Measurements from ENCODE around the gene CA5A. TPM values are rescaled to one million over a fixed set of nuclear protein-coding genes. Genes with fewer than 3 reads are reported as not detected.

Gene CA5A
- total and polyA plus RNA-seq, 2 of the 13 experiments (the other 11 are each of a cell fraction or from before 2014, with no cell fraction given), result 66.8 to 106 TPM

GRCh38 chr16:87936375-87937230, at the start of gene CA5A (continued):
- peak; percentile 85 for TF ChIP-seq SSRP1 (CRISPR knock-in tag; IDR thresholded peaks at IDR 0.05)
- TF ChIP-seq YEATS2 (CRISPR knock-in tag; IDR thresholded peaks at IDR 0.05; ENCODE audit: borderline replicate concordance), result peak; percentile 92
- TF ChIP-seq HNF1B (CRISPR knock-in tag; IDR thresholded peaks at IDR 0.05), result peak; percentile 100
- peak; percentile 91 for TF ChIP-seq YEATS4 (CRISPR knock-in tag; IDR thresholded peaks at IDR 0.05; ENCODE audit: borderline replicate concordance)
- no peak; the same call in none of the 2 replicates for TF ChIP-seq ZNF607 (CRISPR knock-in tag; IDR thresholded peaks at IDR 0.05; ENCODE audit: borderline replicate concordance)
- TF ChIP-seq ZNF331 (CRISPR knock-in tag; IDR thresholded peaks at IDR 0.05), result peak; percentile 92
- TF ChIP-seq NONO (IDR thresholded peaks at IDR 0.05), result no peak
- peak; percentile 97 for TF ChIP-seq NONO (CRISPR knock-in tag; conservative IDR thresholded peaks at IDR 0.05)
- TF ChIP-seq ZFP90 (CRISPR knock-in tag; IDR thresholded peaks at IDR 0.05; ENCODE audit: borderline replicate concordance), result peak; percentile 61
- TF ChIP-seq PHF8 (CRISPR knock-in tag; IDR thresholded peaks at IDR 0.05), result peak; percentile 71
- peak; percentile 80; the same call in 1 of the 2 replicates for TF ChIP-seq SNAPC2 (CRISPR knock-in tag; IDR thresholded peaks at IDR 0.05)
- no peak for TF ChIP-seq PLSCR1 (CRISPR knock-in tag; IDR thresholded peaks at IDR 0.05; ENCODE audit: borderline replicate concordance)
- no peak for TF ChIP-seq GTF3A (CRISPR knock-in tag; conservative IDR thresholded peaks at IDR 0.05)
- TF ChIP-seq FOXO1 (CRISPR knock-in tag; IDR thresholded peaks at IDR 0.05), result peak; percentile 77; the same call in 1 of the 2 replicates
- no peak; the same call in 1 of the 2 replicates for TF ChIP-seq MXD1 (CRISPR knock-in tag; IDR thresholded peaks at IDR 0.05)
- peak; percentile 99 for TF ChIP-seq HDAC1 (CRISPR knock-in tag; IDR thresholded peaks at IDR 0.05)
- TF ChIP-seq HOXA3 (CRISPR knock-in tag; IDR thresholded peaks at IDR 0.05), result peak; percentile 92
- TF ChIP-seq ZNF547 (CRISPR knock-in tag; IDR thresholded peaks at IDR 0.05), result peak; percentile 35; the same call in 1 of the 2 replicates
- TF ChIP-seq ZFAT (CRISPR knock-in tag; conservative IDR thresholded peaks at IDR 0.05), result no peak
- peak; percentile 99 for TF ChIP-seq PAXIP1 (CRISPR knock-in tag; conservative IDR thresholded peaks at IDR 0.05)
- TF ChIP-seq ELK4 (CRISPR knock-in tag; IDR thresholded peaks at IDR 0.05; ENCODE audit: borderline replicate concordance), result no peak
